Nephron progenitor cell (in vitro differentiated cells): ENCODE measurements around the gene KIF2C.

Experiments
- DNase-seq: peaks from one replicate; pipeline ENCODE4 v3.0.0; 2021
- H3K27ac Mint-ChIP-seq: 2 replicates; pipeline ENCODE4 v1.8.0; 2021; ENCODE audit warnings: mild to moderate bottlenecking, moderate library complexity, mixed read lengths
- H3K27me3 Mint-ChIP-seq: 2 replicates; pipeline ENCODE4 v1.8.0; 2021; ENCODE audit warnings: mild to moderate bottlenecking, low read depth, mixed read lengths; ENCODE audit not compliant: poor library complexity
- H3K36me3 Mint-ChIP-seq: 2 replicates; pipeline ENCODE4 v1.8.0; 2021; ENCODE audit warnings: low read depth, mixed read lengths
- H3K4me1 Mint-ChIP-seq: 2 replicates; pipeline ENCODE4 v1.8.0; 2021; ENCODE audit warnings: mixed read lengths
- H3K4me3 Mint-ChIP-seq: 2 replicates; pipeline ENCODE4 v1.8.0; 2021; ENCODE audit warnings: mild to moderate bottlenecking, moderate library complexity, mixed read lengths
- H3K9me3 Mint-ChIP-seq: 2 replicates; pipeline ENCODE4 v1.8.0; 2021; ENCODE audit warnings: mild to moderate bottlenecking, moderate library complexity, mixed read lengths
- TF ChIP-seq, protein P1 (sequence below): fragments of 200-600 bp; sonication (generic); IDR thresholded peaks from 2 replicates; pipeline ENCODE4 v1.5.0; 2021; ENCODE audit warnings: antibody characterized with exemption

KIF2C gene

DNA sequence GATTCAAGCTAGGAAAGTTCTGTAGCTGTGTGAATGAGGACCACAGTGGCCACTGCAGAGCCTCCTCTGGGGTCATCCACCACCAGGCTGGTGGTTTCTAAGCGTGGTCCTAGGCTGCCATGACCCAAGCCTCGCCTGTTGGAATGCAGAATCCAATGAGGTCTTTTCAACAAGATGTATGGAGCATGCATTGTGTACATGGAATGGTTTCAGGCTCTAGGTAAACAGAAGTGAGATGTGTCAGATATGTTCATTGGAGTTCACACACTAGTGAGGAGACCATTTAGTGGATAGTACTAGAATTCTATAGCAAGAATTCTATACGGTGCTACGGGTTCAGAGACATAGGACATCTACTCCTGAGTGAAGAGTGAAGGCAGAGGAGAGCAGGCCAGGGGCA, 19.4 kb upstream of the KIF2C start:
- Mint-ChIP-seq H3K4me1 (peaks cover 45% of the 10 kb centered on the region), H3K4me3 (no peak overlapping the region)
- TF ChIP-seq, protein P1, sequence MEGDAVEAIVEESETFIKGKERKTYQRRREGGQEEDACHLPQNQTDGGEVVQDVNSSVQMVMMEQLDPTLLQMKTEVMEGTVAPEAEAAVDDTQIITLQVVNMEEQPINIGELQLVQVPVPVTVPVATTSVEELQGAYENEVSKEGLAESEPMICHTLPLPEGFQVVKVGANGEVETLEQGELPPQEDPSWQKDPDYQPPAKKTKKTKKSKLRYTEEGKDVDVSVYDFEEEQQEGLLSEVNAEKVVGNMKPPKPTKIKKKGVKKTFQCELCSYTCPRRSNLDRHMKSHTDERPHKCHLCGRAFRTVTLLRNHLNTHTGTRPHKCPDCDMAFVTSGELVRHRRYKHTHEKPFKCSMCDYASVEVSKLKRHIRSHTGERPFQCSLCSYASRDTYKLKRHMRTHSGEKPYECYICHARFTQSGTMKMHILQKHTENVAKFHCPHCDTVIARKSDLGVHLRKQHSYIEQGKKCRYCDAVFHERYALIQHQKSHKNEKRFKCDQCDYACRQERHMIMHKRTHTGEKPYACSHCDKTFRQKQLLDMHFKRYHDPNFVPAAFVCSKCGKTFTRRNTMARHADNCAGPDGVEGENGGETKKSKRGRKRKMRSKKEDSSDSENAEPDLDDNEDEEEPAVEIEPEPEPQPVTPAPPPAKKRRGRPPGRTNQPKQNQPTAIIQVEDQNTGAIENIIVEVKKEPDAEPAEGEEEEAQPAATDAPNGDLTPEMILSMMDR: no peak

DNA sequence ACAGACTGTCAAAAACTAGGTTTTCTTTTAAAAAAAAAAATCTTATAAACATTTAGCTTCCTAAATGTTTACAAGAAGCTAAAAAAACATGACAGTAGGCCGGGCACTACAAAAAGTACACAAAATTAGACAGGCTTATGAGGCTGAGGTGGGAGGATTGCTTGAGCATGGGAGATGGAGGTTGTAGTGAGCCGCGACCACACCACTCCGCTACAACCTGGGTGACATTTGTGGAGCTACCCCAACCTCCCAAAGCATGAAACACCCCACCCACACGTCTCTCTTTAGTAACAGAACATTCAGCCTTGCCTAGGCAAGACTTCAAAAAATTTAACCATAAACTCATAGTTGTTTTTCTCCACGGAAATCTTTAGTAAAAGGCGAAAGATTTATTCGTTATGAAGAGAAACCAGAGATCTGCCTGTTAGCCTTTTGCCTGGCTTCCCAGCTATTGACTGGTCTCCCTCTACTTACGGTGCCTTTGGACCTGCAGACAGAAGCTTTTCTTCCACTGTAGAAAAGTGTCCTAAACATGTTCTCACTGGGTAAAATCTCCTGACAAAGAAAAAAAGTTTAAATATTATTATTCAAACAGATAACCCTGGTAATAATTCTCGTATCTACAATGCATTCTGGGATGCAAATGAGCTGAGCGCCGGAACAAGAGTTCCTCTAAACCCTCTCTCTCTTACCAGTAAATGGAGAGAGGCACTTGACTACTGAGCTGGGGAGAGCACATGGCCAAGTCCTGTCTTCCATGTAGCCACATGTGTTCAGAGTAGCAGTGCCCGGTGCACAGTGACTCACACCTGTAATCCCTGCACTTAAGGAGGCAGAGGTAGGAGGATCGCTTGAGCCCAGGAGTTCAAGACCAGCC, 17.9 kb upstream of the KIF2C start:
- TF ChIP-seq, protein P1: no peak
- Mint-ChIP-seq H3K36me3 (no peaks in the 10 kb centered on the region), H3K27ac (peak overlapping the region; percentile 99), H3K4me3 (no peak overlapping the region), H3K9me3 (no peaks in the 10 kb centered on the region), H3K27me3 (peaks cover 7% of the 10 kb centered on the region), H3K4me1 (peaks cover 37% of the 10 kb centered on the region)
- no peak for DNase-seq

More for the DNA sequence above, 19.4 kb upstream of the KIF2C start:
- Mint-ChIP-seq H3K27me3 (peaks cover 7% of the 10 kb centered on the region), H3K27ac (no peak overlapping the region), H3K36me3 (no peaks in the 10 kb centered on the region), H3K9me3 (no peaks in the 10 kb centered on the region)
- no peak for DNase-seq

DNA sequence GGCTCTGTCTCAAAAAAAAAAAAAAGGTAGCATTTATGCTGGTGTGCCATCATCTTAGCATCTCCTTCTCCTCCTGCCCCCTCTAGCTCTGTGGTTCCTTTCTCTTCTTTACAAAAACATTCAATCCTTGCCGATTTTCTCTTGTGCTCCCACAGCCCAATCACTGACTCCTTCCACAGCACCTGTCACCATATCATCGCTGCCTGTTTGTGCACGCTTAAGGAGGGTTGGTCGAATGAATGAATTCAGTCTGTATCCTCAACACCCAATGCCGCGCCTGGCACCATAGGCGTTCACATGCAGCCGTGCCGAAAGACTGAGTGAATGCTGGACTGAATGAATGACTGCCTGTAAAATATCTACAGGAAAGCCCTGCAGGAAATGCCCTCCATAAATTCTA, 16.6 kb upstream of the KIF2C start:
- Mint-ChIP-seq H3K27ac (no peak overlapping the region), H3K36me3 (no peaks in the 10 kb centered on the region), H3K4me1 (peaks cover 32% of the 10 kb centered on the region), H3K9me3 (no peaks in the 10 kb centered on the region), H3K4me3 (no peak overlapping the region), H3K27me3 (peaks cover 7% of the 10 kb centered on the region)
- TF ChIP-seq, protein P1: no peak
- no peak for DNase-seq

DNA sequence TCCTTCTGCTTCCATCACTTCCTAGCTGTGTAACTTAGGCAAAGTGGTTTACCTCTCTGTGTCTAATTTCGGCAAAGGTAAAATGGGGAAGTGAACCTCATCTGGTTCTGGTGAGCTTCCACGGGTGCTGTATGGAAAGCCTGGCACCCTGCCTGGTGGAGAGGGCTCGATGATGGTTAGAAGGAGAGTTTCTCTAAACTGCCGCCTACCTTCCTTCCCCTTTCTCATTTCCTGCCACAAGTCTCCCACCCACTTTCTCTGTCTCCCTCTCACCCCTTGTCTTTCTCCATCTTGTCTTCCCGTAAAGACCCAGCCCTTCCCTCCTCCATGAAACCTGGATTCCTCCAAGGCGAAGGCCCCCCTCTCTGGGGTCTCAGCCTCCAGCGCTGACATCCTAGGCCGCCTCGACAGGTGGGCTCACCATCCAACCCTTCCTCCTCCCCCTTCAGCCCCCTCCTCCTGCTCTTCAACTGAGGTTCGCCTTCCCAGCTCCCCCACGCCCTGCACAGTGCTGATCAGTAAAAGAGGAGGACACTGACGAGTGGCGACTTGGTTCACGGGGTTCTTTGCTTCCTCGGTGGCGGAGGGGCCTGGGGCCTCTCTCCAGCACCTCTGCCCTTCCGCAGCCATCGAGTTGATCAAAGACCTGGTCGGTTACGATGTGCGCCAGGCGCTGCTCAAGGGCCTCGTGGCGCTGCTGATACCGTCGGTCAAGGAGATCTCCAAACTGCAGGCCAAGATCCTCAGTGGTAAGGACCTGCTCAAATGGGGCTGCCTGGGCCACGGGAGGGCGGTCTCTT, 15.9 kb upstream of the KIF2C start:
- TF ChIP-seq, protein P1: no peak

DNA sequence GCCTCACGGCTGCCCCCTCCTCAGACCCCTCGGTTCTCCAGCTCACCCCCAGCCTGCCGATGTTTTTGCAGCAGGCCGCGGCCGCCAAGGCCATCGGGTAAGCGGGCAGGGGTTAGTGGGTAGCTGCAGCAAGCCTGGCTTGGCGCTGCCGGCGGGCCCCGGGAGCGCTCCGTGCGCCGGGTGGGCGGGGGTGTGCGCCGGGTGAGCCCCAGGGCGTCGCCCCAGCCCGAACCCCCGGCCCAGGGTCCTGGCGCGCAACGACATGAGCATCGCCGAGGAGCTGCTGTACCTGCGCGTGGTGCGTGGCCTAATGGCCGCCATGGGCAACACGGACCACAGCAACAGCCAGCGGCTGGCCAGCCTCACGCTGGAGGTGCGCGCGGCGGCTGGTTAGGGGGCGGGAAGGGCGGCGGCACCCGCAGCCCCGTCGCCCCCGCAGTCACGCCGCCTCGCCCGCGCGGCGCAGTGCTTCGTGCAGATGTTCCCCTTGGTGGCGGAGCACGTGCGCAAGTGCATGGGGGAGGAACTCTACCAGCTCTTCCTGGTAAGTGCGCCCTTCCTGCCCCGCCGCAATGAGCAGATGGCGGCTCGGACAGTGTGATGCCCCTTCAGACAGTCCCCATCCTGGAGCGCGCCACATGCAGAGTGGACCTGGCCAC, 15.2 kb upstream of the KIF2C start:
- no peak for DNase-seq
- Mint-ChIP-seq H3K27me3 (peaks cover 7% of the 10 kb centered on the region), H3K4me1 (peaks cover 37% of the 10 kb centered on the region), H3K36me3 (no peaks in the 10 kb centered on the region), H3K27ac (no peak overlapping the region), H3K4me3 (no peak overlapping the region), H3K9me3 (no peaks in the 10 kb centered on the region)
- TF ChIP-seq, protein P1: no peak

More for the DNA sequence above, 15.9 kb upstream of the KIF2C start:
- H3K27me3 Mint-ChIP-seq: peaks cover 7% of the 10 kb centered on the region
- H3K9me3 Mint-ChIP-seq: no peaks in the 10 kb centered on the region
- H3K27ac Mint-ChIP-seq: no peak overlapping the region
- no peak overlapping the region for H3K4me3 Mint-ChIP-seq
- H3K4me1 Mint-ChIP-seq: peaks cover 32% of the 10 kb centered on the region
- DNase-seq: no peak
- H3K36me3 Mint-ChIP-seq: no peaks in the 10 kb centered on the region
